CD4-positive, CD25-positive, alpha-beta regulatory T cell (primary cell): Measurements from ENCODE around the gene WDR64. TPM values are rescaled to one million over a fixed set of nuclear protein-coding genes. Genes with fewer than 3 reads are reported as not detected.

Source experiments
- ATAC-seq, 2 donors: fragments of 150-1000 bp; cut with Tn5 transposase; one replicate each; pipeline ENCODE4 v1.10.0; 2021; ENCODE audit warnings: low read depth in 2 of 2, moderate number of reproducible peaks in 2 of 2, moderate library complexity in 1 of 2
- DNase-seq, 3 donors: peaks; one replicate each; pipeline versions ENCODE4 v3.0.0 to v3.0.0-alpha.2; 2012 to 2022; ENCODE audit warnings: mixed read lengths in 1 of 3
- H3K27ac ChIP-seq: one replicate; pipeline ENCODE4 v1.7.0; 2013; ENCODE audit warnings: mild to moderate bottlenecking, low read length; ENCODE audit not compliant: insufficient read depth, poor library complexity, severe bottlenecking
- H3K27me3 ChIP-seq: one replicate; pipeline ENCODE4 v1.7.0; 2013; ENCODE audit warnings: low read length; ENCODE audit not compliant: control insufficient read depth, insufficient read depth
- H3K36me3 ChIP-seq: one replicate; pipeline ENCODE4 v1.7.0; 2013; ENCODE audit warnings: mild to moderate bottlenecking, low read length, moderate library complexity; ENCODE audit not compliant: control insufficient read depth, insufficient read depth
- H3K4me1 ChIP-seq: 2 replicates; pipeline ENCODE4 v1.7.0; 2013; ENCODE audit warnings: mild to moderate bottlenecking, low read length; ENCODE audit not compliant: insufficient read depth, control insufficient read depth, poor library complexity, severe bottlenecking
- H3K4me3 ChIP-seq: one replicate; pipeline ENCODE4 v1.7.0; 2013; ENCODE audit warnings: low read depth, mild to moderate bottlenecking, low read length, moderate library complexity
- H3K9me3 ChIP-seq, 2 experiments: 1 replicate in 1 of 2; 2 replicates in 1 of 2; pipeline ENCODE4 v1.7.0; 2013; ENCODE audit warnings: low read length in 2 of 2, mild to moderate bottlenecking in 1 of 2, moderate library complexity in 1 of 2; ENCODE audit not compliant: control insufficient read depth in 2 of 2
- H3K27ac Mint-ChIP-seq, 3 donors: one replicate each; pipeline ENCODE4 v1.8.0; 2020 to 2022; ENCODE audit warnings: mild to moderate bottlenecking in 3 of 3, mixed read lengths in 3 of 3, moderate library complexity in 2 of 3
- H3K27me3 Mint-ChIP-seq: one replicate; pipeline ENCODE4 v1.8.0; 2022; ENCODE audit warnings: mild to moderate bottlenecking, mixed read lengths
- H3K36me3 Mint-ChIP-seq: one replicate; pipeline ENCODE4 v1.8.0; 2020; ENCODE audit warnings: mixed read lengths
- H3K4me1 Mint-ChIP-seq, 4 donors: one replicate each; pipeline ENCODE4 v1.8.0; 2020 to 2022; ENCODE audit warnings: mixed read lengths in 4 of 4, mild to moderate bottlenecking in 1 of 4
- H3K4me3 Mint-ChIP-seq, 4 donors: one replicate each; pipeline ENCODE4 v1.8.0; 2020 to 2022; ENCODE audit warnings: mild to moderate bottlenecking in 4 of 4, mixed read lengths in 4 of 4, moderate library complexity in 3 of 4
- H3K9me3 Mint-ChIP-seq, 7 donors: one replicate each; pipeline ENCODE4 v1.8.0; 2020 to 2022; ENCODE audit warnings: mixed read lengths in 7 of 7, mild to moderate bottlenecking in 3 of 7, moderate library complexity in 2 of 7
- polyA plus RNA-seq, 4 donors: library from polyadenylated mRNA; unstranded; fragments of 300-500 nt; fragmentation: Illumina TruSeq; gene quantifications; one replicate each; pipeline ENCODE4 v1.2.3, GENCODE V29; 2021
- total RNA-seq: library from RNA; stranded (reverse); gene quantifications from one replicate; pipeline ENCODE4 v1.2.3, GENCODE V29; 2022

The WDR64 gene
- total and polyA plus RNA-seq, 5 donors from 2014 or later = 0.08 to 1.00 (median 0.35) TPM; not detected in 2

DNA sequence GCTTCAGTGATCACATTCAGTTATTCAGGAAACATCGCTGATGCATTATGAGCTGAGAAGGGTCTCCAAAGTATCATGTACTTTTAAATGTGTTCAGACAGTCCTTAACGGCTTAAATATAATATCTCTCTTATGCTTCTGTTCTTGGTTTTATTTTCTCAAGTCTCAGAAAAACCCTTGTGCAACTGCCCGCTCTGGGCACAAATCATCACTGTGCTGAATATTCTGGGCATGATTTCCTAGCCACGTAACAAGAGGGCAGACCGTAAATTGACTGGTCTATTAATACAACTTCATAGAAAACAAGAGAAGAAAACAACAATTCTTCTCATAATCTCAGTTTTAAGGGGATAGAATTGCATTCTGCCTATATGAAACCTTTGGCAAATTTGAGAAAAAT, 99.4 kb downstream of the WDR64 start:
- Histone ChIP-seq H3K9me3 (no peaks in the 10 kb centered on the region), H3K4me3 (no peak overlapping the region), H3K27ac (no peak overlapping the region), H3K36me3 (no peaks in the 10 kb centered on the region), H3K4me1 (no peaks in the 10 kb centered on the region), H3K27me3 (no peaks in the 10 kb centered on the region)
- Mint-ChIP-seq H3K27me3 (no peaks in the 10 kb centered on the region), H3K4me1 (peaks cover 0 to 2% (median 0%) of the 10 kb centered on the region in 4 donors), H3K36me3 (no peaks in the 10 kb centered on the region), H3K4me3 (no peak overlapping the region), H3K9me3 (peaks cover 0 to 4% (median 0%) of the 10 kb centered on the region in 7 donors), H3K27ac (no peak overlapping the region)
- DNase-seq = no peak
- ATAC-seq = no peak

DNA sequence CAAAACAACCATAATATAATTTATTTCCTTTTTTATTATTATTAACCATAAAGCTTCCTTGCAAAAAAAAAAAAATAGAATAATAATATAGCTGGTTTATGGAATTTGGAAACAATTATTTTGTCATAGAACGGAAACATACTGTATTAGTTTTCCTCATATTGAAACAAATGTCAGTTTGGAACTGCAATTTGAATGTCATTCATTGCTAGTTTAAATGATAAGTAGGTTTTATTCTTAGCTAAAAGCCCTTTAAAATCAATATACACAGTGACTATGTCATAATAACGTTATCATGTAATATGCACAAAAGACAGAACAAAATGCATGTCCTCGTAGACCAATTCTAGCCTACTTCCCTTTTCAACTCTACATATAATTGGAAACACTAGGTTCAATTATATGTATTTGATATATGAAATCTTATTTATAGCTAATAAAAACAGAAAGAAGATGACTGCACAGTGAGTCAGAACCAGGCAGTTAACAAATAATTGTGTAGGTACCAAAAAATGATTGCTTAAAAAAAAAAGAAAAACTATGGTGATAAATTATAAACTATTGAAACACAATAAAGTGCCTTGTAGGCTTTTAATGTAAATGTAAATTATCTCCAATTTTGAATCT, 110.7 kb downstream of the WDR64 start:
- Mint-ChIP-seq H3K4me3 (no peak overlapping the region), H3K4me1 (no peaks in the 10 kb centered on the region), H3K36me3 (no peaks in the 10 kb centered on the region), H3K27ac (no peak overlapping the region), H3K27me3 (peaks cover 3% of the 10 kb centered on the region), H3K9me3 (no peaks in the 10 kb centered on the region)
- ATAC-seq = no peak
- Histone ChIP-seq H3K4me1 (no peaks in the 10 kb centered on the region), H3K9me3 (no peaks in the 10 kb centered on the region), H3K27me3 (no peaks in the 10 kb centered on the region), H3K36me3 (no peaks in the 10 kb centered on the region), H3K4me3 (no peak overlapping the region), H3K27ac (no peak overlapping the region)
- no peak for DNase-seq

DNA sequence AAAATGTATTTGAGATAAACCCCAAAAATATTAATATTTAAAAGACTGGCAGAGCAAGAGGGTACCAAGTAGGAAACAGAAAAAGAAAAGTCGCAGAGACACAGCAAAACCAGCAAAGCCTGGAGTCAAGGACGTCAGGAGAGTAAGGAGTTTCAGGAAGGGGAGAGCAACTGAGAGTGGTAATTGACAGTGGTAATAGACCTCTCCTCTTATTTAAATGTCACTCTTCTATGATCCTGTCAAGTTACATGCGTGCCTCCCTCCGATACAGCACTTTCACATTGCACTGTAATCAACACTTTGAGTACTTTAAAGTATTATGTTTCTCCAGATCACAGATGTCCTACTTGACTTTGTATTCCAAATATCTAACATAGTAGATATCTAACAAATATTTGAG, 113.3 kb downstream of the WDR64 start:
- DNase-seq = no peak
- no peak for ATAC-seq
- Mint-ChIP-seq H3K4me3 (no peak overlapping the region), H3K27me3 (peaks cover 5% of the 10 kb centered on the region), H3K27ac (peak overlapping the region in 1 of 3 donors; percentile 3), H3K9me3 (no peaks in the 10 kb centered on the region), H3K36me3 (no peaks in the 10 kb centered on the region), H3K4me1 (peaks cover 0 to 2% (median 0%) of the 10 kb centered on the region in 4 donors)
- Histone ChIP-seq H3K27me3 (no peaks in the 10 kb centered on the region), H3K9me3 (no peaks in the 10 kb centered on the region), H3K36me3 (no peaks in the 10 kb centered on the region), H3K4me1 (no peaks in the 10 kb centered on the region), H3K27ac (no peak overlapping the region), H3K4me3 (no peak overlapping the region)

DNA sequence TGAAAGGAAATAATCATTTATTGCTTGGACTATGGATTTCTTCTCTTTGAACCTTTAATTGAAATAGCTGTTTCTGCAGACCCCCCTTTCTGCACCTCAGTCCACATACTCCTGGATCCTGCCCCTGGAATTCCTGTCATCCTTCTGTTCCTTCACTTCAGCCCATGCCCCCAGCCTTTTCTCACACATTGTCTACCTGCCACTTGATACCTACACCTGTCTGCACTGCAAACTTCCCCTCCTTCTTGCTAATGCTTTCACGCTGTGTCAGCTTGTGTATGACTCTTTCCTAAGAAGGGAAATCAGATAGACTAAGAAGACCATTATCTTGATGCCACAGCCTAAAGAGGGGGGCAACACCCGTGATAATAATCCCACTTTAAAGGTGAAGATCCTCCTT, 115.7 kb downstream of the WDR64 start:
- Mint-ChIP-seq H3K4me1 (peaks cover 0 to 2% (median 0%) of the 10 kb centered on the region in 4 donors), H3K9me3 (no peaks in the 10 kb centered on the region), H3K27me3 (peaks cover 5% of the 10 kb centered on the region), H3K27ac (no peak overlapping the region), H3K36me3 (no peaks in the 10 kb centered on the region), H3K4me3 (no peak overlapping the region)
- Histone ChIP-seq H3K36me3 (no peaks in the 10 kb centered on the region), H3K4me3 (no peak overlapping the region), H3K4me1 (no peaks in the 10 kb centered on the region), H3K9me3 (no peaks in the 10 kb centered on the region), H3K27ac (no peak overlapping the region), H3K27me3 (no peaks in the 10 kb centered on the region)
- no peak for DNase-seq
- no peak for ATAC-seq

DNA sequence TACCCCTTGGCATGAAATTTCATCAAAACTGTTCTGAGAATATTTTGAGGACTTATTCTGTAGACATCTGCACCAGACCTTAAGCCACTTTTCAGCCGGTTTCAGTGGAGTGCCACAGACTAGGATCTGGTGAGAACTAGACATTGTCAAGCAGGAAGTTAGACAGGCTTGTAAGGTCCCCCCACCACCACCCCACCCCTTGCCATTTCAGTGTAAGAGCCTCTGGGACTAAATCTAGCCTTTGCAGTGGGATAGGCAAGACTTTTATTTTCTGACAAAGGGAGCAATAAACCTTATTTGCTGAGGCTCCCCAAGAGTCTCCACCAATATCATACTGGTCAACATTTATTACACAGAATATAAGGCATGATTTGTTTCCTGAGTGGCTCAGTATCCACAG, 118.0 kb downstream of the WDR64 start:
- H3K9me3 Mint-ChIP-seq = no peaks in the 10 kb centered on the region

DNA sequence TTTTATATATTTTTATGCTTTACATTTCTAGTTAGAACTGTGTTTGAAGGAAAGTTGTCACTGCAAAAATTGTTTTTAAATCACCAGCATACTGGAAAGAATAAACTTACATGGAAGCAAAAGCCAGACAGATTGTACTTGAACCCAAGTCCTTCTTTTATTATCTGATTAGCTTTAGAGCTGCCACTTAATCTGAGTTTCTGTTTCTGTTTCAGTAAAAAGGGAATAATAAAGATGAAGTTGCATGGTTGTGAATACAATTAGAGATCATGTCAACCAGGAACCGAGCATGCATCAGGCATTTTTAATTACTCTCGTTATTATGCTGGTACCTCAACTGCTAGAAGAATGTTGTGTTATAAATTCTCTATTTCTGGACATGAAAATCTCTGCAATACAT, 119.0 kb downstream of the WDR64 start:
- peaks cover 5% of the 10 kb centered on the region for H3K27me3 Mint-ChIP-seq
- H3K9me3 ChIP-seq = no peaks in the 10 kb centered on the region
- no peaks in the 10 kb centered on the region for H3K4me1 ChIP-seq
- no peaks in the 10 kb centered on the region for H3K9me3 Mint-ChIP-seq
- H3K4me3 ChIP-seq = no peak overlapping the region
- H3K27ac ChIP-seq = no peak overlapping the region
- no peak overlapping the region for H3K27ac Mint-ChIP-seq
- no peak overlapping the region for H3K4me3 Mint-ChIP-seq
- ATAC-seq = no peak
- H3K4me1 Mint-ChIP-seq = peaks cover 0 to 2% (median 0%) of the 10 kb centered on the region in 4 donors
- no peak for DNase-seq
- no peaks in the 10 kb centered on the region for H3K36me3 ChIP-seq
- H3K36me3 Mint-ChIP-seq = no peaks in the 10 kb centered on the region
- no peaks in the 10 kb centered on the region for H3K27me3 ChIP-seq

More for the DNA sequence above, 118.0 kb downstream of the WDR64 start:
- ATAC-seq (no peak), DNase-seq (peak in 1 of 3 donors; percentile 4)
- Histone ChIP-seq H3K4me3 (no peak overlapping the region), H3K4me1 (no peaks in the 10 kb centered on the region), H3K27me3 (no peaks in the 10 kb centered on the region), H3K27ac (no peak overlapping the region), H3K36me3 (no peaks in the 10 kb centered on the region), H3K9me3 (no peaks in the 10 kb centered on the region)
- Mint-ChIP-seq H3K27me3 (peaks cover 5% of the 10 kb centered on the region), H3K4me3 (no peak overlapping the region), H3K27ac (no peak overlapping the region), H3K36me3 (no peaks in the 10 kb centered on the region), H3K4me1 (peaks cover 0 to 2% (median 0%) of the 10 kb centered on the region in 4 donors)

DNA sequence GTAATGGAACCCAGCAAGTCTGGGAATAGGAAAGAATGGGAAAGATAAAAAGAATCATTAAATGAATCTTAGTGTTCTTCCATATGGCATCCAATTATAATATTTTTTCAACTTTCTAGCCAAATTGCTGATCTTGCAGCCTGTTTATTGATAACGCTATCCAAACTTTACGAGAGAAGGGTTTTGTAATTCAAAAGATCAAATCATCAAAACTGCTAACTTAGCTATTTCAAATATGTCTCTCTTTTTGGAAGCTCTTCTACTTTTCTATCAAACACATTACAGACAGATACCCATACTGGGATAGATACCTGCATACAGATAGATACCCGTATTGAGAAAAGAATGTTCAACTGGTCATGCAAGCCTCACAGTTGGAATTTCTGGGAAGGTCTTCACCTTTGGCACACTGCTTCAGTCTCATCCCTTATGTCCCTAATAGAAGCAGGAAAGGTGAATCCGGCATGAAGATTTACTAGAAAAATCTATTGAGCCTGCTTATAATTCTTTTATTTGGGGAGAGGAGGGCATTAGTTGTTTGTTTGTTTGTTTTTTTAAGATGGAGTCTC, 120.9 kb downstream of the WDR64 start:
- no peaks in the 10 kb centered on the region for H3K4me1 ChIP-seq
- no peaks in the 10 kb centered on the region for H3K9me3 Mint-ChIP-seq
- H3K4me3 ChIP-seq = no peak overlapping the region
- H3K36me3 ChIP-seq = no peaks in the 10 kb centered on the region
- no peak for ATAC-seq
- no peaks in the 10 kb centered on the region for H3K27me3 ChIP-seq
- H3K9me3 ChIP-seq = no peaks in the 10 kb centered on the region
- peaks cover under 1% of the 10 kb centered on the region for H3K27me3 Mint-ChIP-seq
- DNase-seq = no peak
- H3K4me3 Mint-ChIP-seq = no peak overlapping the region
- peaks cover 0 to 2% (median 0%) of the 10 kb centered on the region in 4 donors for H3K4me1 Mint-ChIP-seq
- no peak overlapping the region for H3K27ac ChIP-seq
- no peak overlapping the region for H3K27ac Mint-ChIP-seq
- no peaks in the 10 kb centered on the region for H3K36me3 Mint-ChIP-seq

DNA sequence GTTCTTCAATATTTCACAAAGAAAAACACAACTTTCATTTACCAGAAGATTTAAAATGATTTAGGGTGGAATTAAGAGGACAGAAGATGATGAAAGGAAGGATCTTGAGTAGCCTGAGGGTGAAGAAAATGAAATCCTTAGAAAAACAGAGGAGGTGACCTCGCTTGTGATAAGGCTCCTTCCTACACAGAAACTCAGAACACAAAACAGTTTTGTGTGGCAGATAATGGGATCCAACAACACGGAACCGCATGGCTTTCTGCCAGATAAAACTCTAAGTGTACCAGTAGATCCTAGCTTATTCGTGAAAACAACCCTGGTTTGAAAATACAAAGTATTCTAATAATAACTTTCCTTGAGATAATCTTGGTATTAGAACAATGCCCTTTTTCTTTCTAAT, 121.9 kb downstream of the WDR64 start:
- H3K36me3 Mint-ChIP-seq = no peaks in the 10 kb centered on the region
- no peaks in the 10 kb centered on the region for H3K9me3 Mint-ChIP-seq
- H3K4me3 Mint-ChIP-seq = no peak overlapping the region
- H3K27me3 ChIP-seq = no peaks in the 10 kb centered on the region
- no peak overlapping the region for H3K27ac ChIP-seq
- no peaks in the 10 kb centered on the region for H3K4me1 ChIP-seq
- no peaks in the 10 kb centered on the region for H3K9me3 ChIP-seq
- DNase-seq = no peak
- H3K27me3 Mint-ChIP-seq = peaks cover 8% of the 10 kb centered on the region
- no peak overlapping the region for H3K27ac Mint-ChIP-seq
- no peaks in the 10 kb centered on the region for H3K36me3 ChIP-seq
- H3K4me3 ChIP-seq = no peak overlapping the region
- peaks cover 0 to 2% (median 0%) of the 10 kb centered on the region in 4 donors for H3K4me1 Mint-ChIP-seq
- no peak for ATAC-seq
